ELF-1 (cell line): ENCODE measurements around the gene MEGF11.

ENCODE experiments used
- DNase-seq: peaks from one replicate; pipeline ENCODE4 v3.0.0-alpha.2; 2016; ENCODE audit warnings: low read depth, low spot score

Gene MEGF11

DNA sequence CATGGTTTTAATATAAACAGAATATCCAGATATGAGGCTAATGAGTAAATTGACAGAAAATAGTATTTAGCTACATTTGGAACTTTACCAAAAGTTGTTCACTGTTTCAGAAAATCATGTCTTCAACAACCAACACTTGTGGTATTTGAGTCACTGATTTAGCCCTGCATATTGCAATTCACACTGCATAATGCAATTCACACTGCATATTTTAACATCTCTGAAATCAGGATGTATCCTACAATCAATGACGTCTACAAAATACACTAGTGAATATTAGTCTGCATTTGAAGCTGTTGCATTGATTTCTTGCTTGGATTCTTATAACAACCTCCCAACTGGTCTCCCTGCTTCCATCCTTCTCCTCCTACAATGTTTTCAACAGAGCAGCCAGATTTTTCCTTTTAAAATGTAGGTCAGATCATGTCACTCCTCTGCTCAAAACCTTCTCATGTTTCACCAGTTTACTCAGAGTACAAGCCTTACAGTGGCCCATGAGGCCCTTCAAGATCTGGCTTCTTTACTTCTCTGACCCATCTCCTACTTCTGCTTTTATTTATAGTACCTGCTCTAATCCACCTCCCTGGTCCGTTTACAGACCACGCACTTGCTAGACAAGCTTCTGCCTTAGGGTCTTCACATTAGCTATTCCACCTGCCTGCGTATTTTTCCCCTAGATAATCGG is 395.7 kb downstream of the MEGF11 start:
- DNase-seq: no peak

DNA sequence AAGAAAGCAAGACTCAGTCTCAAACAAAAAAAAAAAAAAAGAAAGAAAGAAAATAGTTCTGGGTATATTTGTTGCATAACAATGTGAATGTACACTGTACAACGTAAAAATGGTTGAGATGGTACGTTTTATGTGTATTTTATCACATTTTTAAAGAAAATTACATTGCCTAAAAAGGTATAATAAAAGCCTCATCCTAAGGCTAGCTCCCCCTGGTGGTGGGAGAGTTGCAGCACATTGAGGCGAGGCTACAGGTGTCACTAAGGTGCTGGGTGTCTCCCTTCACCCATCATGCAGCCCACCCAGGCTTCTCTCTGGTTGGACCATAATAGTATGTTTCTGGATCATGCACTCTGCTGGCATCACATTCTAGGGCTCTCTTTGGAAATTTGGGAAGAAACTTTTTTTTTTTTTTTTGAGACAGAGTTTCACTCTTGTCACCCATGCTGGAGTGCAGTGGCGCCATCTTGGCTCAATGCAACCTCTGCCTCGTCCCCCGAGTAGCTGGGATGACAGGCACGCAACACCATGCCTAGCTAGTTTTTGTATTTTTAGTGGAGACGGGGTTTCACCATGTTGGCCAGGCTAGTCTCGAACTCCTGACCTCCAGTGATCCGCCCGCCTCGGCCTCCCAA is 396.6 kb downstream of the MEGF11 start:
- peak; percentile 60 for DNase-seq

DNA sequence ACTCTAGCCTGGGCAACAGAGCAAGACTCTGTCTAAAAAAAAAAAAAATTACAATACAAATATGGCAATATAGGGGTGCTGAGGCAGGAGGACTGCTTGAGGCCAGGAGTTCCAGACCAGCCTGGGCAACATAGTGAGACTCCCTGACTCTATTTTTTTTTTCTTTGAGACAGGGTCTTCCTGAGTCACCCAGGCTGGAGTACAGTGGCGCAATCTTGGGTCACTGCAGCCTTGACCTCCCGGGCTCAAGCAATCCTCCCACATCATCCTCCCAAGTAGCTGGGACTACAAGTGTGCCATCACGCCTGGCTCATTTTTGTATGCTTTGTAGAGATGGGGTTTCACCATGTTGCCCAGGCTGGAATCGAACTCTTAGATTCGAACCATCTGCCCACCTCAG is 401.6 kb downstream of the MEGF11 start:
- no peak for DNase-seq

DNA sequence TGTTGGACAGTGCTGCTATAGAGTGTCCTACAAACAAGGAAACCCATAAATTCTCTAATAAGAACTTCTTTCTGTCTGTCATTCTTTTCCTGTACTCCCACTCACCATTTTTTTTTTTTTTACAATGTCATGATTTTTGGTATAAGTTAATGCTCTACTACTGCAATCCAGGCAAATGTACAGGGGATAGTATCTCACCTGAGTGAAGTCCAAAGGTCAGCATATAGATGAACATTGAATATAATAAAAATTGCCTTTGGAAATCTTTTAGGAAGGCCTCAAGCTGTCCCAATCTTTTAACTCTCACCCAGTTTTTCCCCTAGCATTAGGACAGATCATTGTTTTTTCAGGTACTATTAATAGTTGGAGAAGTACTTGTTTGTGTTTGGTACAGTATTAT is 405.6 kb downstream of the MEGF11 start:
- DNase-seq: no peak

DNA sequence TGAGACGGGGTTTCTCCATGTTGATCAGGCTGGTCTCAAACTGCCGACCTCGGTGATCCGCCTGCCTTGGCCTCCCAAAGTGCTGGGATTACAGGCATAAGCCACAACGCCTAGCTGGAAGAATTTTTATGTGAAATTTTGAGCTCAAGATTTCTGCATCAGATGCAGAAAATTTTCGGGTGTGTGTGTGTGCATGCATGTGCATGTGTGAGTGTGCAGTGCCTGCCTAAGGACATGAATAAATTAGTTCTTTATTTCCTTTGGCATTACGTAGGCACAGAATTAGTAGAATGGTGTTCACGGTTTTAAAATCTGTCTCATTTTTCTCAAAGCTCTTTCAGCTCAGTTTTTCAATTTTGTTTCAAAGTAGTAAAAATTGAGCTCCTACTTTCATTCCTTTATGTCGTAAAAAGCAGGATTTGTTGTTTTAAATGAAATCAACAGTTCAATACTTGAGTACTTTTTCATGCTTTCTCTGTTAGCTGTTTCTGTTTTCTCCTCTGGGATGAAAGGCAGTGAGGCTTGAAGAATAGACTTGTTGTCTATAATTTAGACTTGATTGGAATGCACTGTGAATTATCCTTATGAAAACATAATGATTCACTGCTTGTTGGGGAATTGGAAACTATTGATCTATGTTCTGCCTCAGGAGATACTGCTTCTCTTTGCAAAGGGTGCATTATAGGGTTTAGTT is 407.6 kb downstream of the MEGF11 start:
- DNase-seq: no peak
